AG09309 (cell line): ENCODE measurements around the gene GPR12.

Experiments used
- DNase-seq: peaks from one replicate; pipeline ENCODE4 v3.0.0-alpha.2; 2010; ENCODE audit warnings: low read depth
- H3K4me3 ChIP-seq: 2 replicates; pipeline ENCODE4 v1.5.1; 2011; ENCODE audit warnings: mild to moderate bottlenecking, low read depth, low read length, moderate library complexity; ENCODE audit not compliant: control insufficient read depth
- TF ChIP-seq, protein P1 (sequence below): IDR thresholded peaks from 2 replicates; pipeline ENCODE4 v1.5.1; 2011; ENCODE audit warnings: mild to moderate bottlenecking, low read depth, low read length, inconsistent platforms; ENCODE audit not compliant: insufficient read depth, control insufficient read depth; ENCODE audit errors: missing control alignments

Gene GPR12

DNA sequence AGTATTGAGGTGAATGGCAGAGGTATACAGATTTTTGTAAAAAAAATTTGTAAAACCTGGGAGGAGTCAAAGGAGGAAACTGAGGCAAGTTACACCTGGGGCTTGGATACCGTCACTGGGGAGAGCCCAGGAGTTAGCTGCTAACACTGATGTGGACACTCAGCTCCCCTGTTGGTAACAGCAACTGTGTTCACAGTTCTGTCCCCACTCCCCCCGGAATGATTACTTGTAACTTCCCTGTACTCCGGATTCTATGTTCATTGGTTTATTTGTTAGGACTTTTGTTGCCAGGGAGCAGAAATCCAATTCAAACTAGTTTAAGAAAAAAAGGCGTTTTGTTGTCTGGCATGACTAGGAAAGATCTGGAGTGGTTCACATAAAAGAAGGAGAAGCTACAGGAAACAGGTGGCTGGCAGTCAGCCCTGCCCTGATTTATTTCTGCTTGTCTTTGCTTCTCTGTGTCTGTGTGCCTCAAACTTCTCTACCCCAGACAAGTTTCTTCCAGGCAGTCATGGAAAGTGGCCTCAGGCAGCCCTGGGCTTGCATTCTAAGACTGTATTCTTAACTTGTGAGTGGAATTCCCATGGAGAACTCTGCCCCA, 2.3 kb upstream of the GPR12 start:
- DNase-seq, result no peak
- TF ChIP-seq, protein P1, sequence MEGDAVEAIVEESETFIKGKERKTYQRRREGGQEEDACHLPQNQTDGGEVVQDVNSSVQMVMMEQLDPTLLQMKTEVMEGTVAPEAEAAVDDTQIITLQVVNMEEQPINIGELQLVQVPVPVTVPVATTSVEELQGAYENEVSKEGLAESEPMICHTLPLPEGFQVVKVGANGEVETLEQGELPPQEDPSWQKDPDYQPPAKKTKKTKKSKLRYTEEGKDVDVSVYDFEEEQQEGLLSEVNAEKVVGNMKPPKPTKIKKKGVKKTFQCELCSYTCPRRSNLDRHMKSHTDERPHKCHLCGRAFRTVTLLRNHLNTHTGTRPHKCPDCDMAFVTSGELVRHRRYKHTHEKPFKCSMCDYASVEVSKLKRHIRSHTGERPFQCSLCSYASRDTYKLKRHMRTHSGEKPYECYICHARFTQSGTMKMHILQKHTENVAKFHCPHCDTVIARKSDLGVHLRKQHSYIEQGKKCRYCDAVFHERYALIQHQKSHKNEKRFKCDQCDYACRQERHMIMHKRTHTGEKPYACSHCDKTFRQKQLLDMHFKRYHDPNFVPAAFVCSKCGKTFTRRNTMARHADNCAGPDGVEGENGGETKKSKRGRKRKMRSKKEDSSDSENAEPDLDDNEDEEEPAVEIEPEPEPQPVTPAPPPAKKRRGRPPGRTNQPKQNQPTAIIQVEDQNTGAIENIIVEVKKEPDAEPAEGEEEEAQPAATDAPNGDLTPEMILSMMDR, result no peak
- no peak overlapping the region for H3K4me3 ChIP-seq

DNA sequence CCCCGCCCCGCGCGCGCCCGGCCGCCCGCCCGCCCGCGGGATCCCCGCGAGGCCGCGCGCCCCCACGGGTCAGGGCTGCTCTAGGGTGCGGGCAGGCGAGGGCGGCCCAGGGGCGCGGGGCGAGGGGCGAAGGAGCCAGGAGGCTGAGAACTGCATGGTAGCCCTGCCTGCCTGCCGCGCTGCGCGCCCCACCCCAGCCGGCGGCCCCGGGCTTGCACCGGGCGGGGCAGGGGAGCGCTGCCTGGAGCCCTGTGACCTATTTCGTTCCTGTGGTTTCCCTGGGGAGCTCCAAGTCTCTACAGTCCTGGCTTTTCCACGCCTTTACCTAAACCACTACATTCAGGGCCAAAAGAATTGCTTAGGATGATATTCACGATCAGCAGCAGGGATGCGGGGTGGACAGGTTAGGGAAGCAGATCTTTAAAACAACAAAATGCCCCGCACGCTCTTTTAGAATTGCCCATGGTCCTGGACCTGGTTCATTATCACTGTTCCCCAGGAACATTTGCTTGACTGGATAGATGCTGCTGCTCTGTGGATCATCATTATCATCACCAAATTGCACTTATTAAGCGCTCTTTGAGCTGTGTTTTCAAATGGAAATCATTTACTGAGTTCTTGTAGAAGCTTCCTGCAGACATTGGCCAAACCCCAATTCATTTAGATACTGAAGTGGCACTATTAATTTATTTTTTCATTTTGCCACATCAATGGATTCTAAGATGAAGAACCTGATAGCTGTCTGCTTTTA, 421 bp upstream of the GPR12 start:
- no peak overlapping the region for H3K4me3 ChIP-seq
- DNase-seq, result no peak
- TF ChIP-seq, protein P1, result no peak

DNA sequence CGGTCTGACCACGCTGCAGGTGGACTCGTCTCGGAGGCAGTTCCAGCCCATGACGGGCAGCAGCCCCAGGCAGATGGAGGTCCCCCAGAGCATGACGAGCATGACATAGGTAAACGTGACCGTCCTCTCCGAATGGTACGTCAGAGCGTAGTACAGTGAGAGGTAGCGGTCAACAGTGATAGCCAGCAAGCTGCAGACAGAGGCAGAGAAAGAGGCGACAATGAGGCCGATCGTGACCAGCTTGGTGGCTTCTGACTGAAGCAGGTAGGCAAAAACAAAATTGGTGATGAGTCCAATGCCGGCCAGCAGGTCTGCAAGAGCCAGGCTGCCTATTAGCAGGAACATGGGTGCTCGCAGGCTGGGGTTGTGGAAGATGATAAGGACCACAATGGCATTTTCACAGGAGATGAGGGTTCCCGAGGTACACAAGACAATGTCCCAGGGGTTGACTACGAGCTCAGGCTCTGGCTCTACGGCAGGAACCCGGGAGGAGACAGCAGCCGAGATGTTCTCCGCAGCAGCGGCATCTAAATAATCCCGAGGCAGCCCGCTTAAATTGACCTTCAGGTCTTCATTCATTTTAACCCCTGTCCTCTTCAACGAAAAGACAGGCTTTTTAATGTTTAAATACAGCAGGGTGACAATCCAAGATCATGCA, 1.2 kb downstream of the GPR12 start:
- H3K4me3 ChIP-seq, result no peak overlapping the region
- no peak for DNase-seq
- TF ChIP-seq, protein P1, result no peak

DNA sequence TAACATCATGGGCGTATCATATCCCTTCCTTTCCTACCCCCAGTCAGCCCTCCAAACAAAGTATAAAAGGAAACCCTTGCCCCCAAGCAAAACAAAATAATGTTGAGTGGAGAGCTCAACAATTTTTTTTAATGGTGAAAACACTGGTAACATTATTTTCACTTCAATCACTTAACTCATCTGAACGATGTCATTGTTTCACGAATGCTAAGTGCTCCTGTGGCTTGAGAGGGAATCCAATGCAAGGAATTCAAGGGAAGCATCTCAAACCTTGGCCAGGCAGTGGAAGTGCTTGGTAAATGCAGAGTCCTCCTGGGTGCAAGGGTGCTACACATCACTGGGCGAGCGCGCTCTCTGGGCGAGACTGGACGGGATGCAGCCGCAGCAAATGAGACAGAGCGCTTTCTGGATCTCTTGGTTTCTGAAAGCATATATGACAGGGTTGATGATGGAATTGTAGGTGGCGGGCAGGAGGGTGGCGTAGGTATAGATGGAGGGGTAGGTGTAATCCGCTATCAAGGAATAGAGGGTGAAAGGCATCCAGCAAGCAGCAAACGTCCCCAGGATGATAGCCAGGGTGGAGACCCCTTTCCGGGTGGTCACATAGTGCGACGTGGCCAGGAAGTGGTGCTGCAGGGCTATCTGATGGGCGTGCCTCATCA, 2.0 kb downstream of the GPR12 start:
- DNase-seq, result no peak
- H3K4me3 ChIP-seq, result no peak overlapping the region
- TF ChIP-seq, protein P1, result no peak

DNA sequence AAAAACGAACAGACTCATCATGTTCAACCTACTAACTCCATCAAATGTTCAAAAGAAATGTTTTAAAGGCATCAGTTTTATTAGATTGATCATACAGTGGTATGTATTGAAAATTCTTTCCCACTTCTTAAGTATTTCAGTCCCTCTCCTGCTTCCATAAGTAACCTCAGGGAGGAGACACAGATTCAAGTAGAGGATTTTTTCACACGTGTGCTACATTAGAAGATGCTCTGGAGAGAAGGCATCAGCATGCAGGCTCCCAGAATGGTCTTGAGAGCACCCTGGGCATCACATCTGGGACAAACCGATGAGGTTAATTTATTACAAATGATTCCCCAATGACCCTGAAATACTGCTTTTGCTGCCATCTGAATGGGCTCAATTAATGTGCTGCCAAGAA, 3.6 kb downstream of the GPR12 start:
- TF ChIP-seq, protein P1, result no peak
- no peak overlapping the region for H3K4me3 ChIP-seq
- DNase-seq, result no peak

DNA sequence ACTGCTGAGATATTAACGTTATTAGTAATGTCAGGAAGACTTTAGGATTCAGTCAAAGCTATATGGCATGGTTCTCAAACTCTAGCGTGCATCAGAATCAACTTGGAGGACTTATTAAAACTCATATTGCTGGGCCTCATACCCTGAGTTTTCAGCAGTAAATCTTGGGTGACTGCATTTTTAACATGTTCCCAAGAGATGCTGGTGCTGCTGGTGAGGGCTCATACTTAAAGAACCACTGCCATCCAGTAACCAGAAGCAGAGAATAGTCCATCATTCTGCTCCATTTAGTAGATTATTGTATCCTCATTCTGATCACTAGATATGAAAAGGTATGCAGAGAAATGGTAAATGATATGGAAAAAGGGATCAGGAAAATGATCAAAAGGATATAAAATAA, 7.9 kb downstream of the GPR12 start:
- DNase-seq, result no peak
- TF ChIP-seq, protein P1, result no peak
- H3K4me3 ChIP-seq, result no peak overlapping the region
